ENCODE data around the gene HYAL2. TPM values are rescaled to one million over a fixed set of nuclear protein-coding genes. Genes with fewer than 3 reads are reported as not detected.

HYAL2 gene
- total RNA-seq, 6 donors from 2014 or later: 120 to 389 (median 226) TPM

- Histone ChIP-seq H3K27ac (peak within 1 kb of the TSS; percentile 84 to 98 (median 96)), H3K4me3 (peak within 1 kb of the TSS in 3 of 4 donors; percentile 41 to 57 (median 54)), H3K4me1 (peaks cover 68 to 92% (median 78%) of the 10 kb centered on the region in 4 donors), H3K9me3 (no peaks in the 10 kb centered on the region), H3K27me3 (peaks cover 0 to 4% (median 0%) of the 10 kb centered on the region in 4 donors), H3K36me3 (no peaks in the 10 kb centered on the region)
- DNase-seq (peak; percentile 84 to 92), ATAC-seq (ENCODE audit: low FRiP score in 2 of 2) (peak; percentile 3 to 65)
- TF ChIP-seq EP300 (IDR thresholded peaks at IDR 0.05) (peak in 1 of 4 donors; percentile 63), POLR2A (IDR thresholded peaks at IDR 0.05) (peak in 1 of 4 donors; percentile 65), CTCF (IDR thresholded peaks at IDR 0.05) (peak in 1 of 6 experiments; percentile 9), POLR2AphosphoS5 (IDR thresholded peaks at IDR 0.05) (peak; percentile 78 to 81)
- 49 to 54% methylated on average over 12 to 21 of the region's 21 CpGs for WGBS, 2 donors
Measured at GRCh38 chr3:50268703-50269451, 53.7 kb downstream of the HYAL2 start, which contains the start of gene SEMA3B. Gene SEMA3B, plus strand, starts transcription at chr3:50269147. Its CDS starts 94 bp downstream, at chr3:50269241.

- Histone ChIP-seq H3K4me1 (peaks cover 67 to 91% (median 77%) of the 10 kb centered on the region in 4 donors), H3K9me3 (no peaks in the 10 kb centered on the region), H3K27ac (peak overlapping the region; percentile 84 to 98 (median 96)), H3K36me3 (no peaks in the 10 kb centered on the region), H3K4me3 (peak overlapping the region in 3 of 4 donors; percentile 41 to 57 (median 54)), H3K27me3 (no peaks in the 10 kb centered on the region)
- ATAC-seq (ENCODE audit: low FRiP score in 2 of 2): no peak
- no peak for TF ChIP-seq EP300 (IDR thresholded peaks at IDR 0.05)
- no peak for TF ChIP-seq POLR2AphosphoS5 (IDR thresholded peaks at IDR 0.05)
- no peak for TF ChIP-seq POLR2A (IDR thresholded peaks at IDR 0.05)
- TF ChIP-seq CTCF (IDR thresholded peaks at IDR 0.05): no peak
- DNase-seq: no peak
- WGBS, 2 donors: 44 to 53% methylated on average over 3 of the region's 3 CpGs
Measured at GRCh38 chr3:50268276-50268675, 54.3 kb downstream of the HYAL2 start.

Other genes starting within 250 kb of the HYAL2 start
- gene RBM5, start 233.8 kb downstream of the HYAL2 start, total RNA-seq: 100 to 1,000 TPM; 130 to 713 (median 189) TPM
- 10 to 100 TPM in 5 of 6 donors, 1 to 10 TPM in 1; 4.2 to 76.0 (median 27.5) TPM for gene SEMA3F, start 167.4 kb downstream of the HYAL2 start, total RNA-seq
- under 1 TPM in 2 of 6 donors, not detected in 4; 0.10 to 0.40 TPM for gene GNAT1, start 131.1 kb downstream of the HYAL2 start, total RNA-seq
- under 1 TPM in 2 of 6 donors, not detected in 4; 0.15 to 0.17 TPM for gene SLC38A3, start 117.5 kb downstream of the HYAL2 start, total RNA-seq
- gene GNAI2, start 86.5 kb downstream of the HYAL2 start, total RNA-seq: 100 to 1,000 TPM; 191 to 440 (median 295) TPM
- 100 to 1,000 TPM in 5 of 6 donors, 10 to 100 TPM in 1; 98.3 to 242 (median 122) TPM for gene SEMA3B, start 53.6 kb downstream of the HYAL2 start, total RNA-seq
- under 1 TPM in 2 of 6 donors, not detected in 4; 0.14 to 0.59 TPM for gene LSMEM2, start 43.7 kb downstream of the HYAL2 start, total RNA-seq
- gene IFRD2, start 30.3 kb downstream of the HYAL2 start, total RNA-seq: 100 to 1,000 TPM in 2 of 6 donors, 10 to 100 TPM in 4; 45.4 to 126 (median 77.5) TPM
- gene HYAL3, start 23.3 kb downstream of the HYAL2 start, total RNA-seq: 1 to 10 TPM in 5 of 6 donors, under 1 TPM in 1; 0.33 to 5.7 (median 3.1) TPM
- gene NAA80, start 23.3 kb downstream of the HYAL2 start, total RNA-seq: 10 to 100 TPM; 12.1 to 34.5 (median 15.1) TPM
- 10 to 100 TPM; 22.0 to 99.1 (median 63.0) TPM for gene HYAL1, start 19.2 kb downstream of the HYAL2 start, total RNA-seq
- 10 to 100 TPM; 16.8 to 36.1 (median 25.0) TPM for gene TUSC2, start 5.5 kb upstream of the HYAL2 start, total RNA-seq
- 10 to 100 TPM; 42.7 to 78.9 (median 47.7) TPM for gene RASSF1, start 18.1 kb upstream of the HYAL2 start, total RNA-seq
- gene ZMYND10, start 23.0 kb upstream of the HYAL2 start, total RNA-seq: 10 to 100 TPM in 5 of 6 donors, 1 to 10 TPM in 1; 3.1 to 98.7 (median 31.5) TPM
- gene NPRL2, start 28.0 kb upstream of the HYAL2 start, total RNA-seq: 10 to 100 TPM; 15.0 to 41.9 (median 17.3) TPM
- gene CYB561D2, start 28.1 kb upstream of the HYAL2 start, total RNA-seq: 10 to 100 TPM; 13.2 to 35.4 (median 26.8) TPM
- gene TMEM115, start 36.8 kb upstream of the HYAL2 start, total RNA-seq: 10 to 100 TPM; 39.8 to 68.1 (median 46.5) TPM
- 100 to 1,000 TPM in 4 of 6 donors, 10 to 100 TPM in 2; 71.5 to 213 (median 113) TPM for gene CACNA2D2, start 180.9 kb upstream of the HYAL2 start, total RNA-seq
- gene C3orf18, start 245.0 kb upstream of the HYAL2 start, total RNA-seq: 1 to 10 TPM; 4.7 to 7.5 (median 5.7) TPM
- gene HEMK1, start 246.8 kb upstream of the HYAL2 start, total RNA-seq: 10 to 100 TPM in 3 of 6 donors, 1 to 10 TPM in 3; 5.0 to 25.3 (median 9.6) TPM

All from upper lobe of left lung (tissue), 6 donors.